A673 (cell line): Measurements from ENCODE around the gene GPX4. TPM values are rescaled to one million over a fixed set of nuclear protein-coding genes. Genes with fewer than 3 reads are reported as not detected.

ENCODE experiments used
- BruUV-seq: library from RNA; stranded (reverse); fragments of 400-500 nt; replicated peaks from 2 replicates; lab custom pipeline; 2021; lab: Mats Ljungman, UMichigan
- CTCF ChIA-PET: fragments of 300-600 bp; sonication (Branson Sonifier 250); formaldehyde crosslinking; loops from one replicate; lab custom pipeline; 2022; ENCODE audit warnings: antibody characterized with exemption; lab: Charles Lee
- POLR2A ChIA-PET: fragments of 300-600 bp; sonication (Branson Sonifier 250); formaldehyde crosslinking; loops from one replicate; lab custom pipeline; 2022; ENCODE audit warnings: antibody characterized with exemption; ENCODE audit not compliant: low non-redundant PET; lab: Charles Lee
- DNase-seq: peaks from one replicate; pipeline ENCODE4 v3.0.0-alpha.2; 2015; ENCODE audit warnings: low spot score
- H3K27ac ChIP-seq: fragments of 200-600 bp; sonication (generic); 2 replicates; pipeline ENCODE4 v1.5.1; 2016; ENCODE audit warnings: mixed run types, low read depth, mild to moderate bottlenecking, mixed read lengths, antibody characterized with exemption, low read length; ENCODE audit not compliant: poor library complexity, severe bottlenecking
- H3K27me3 ChIP-seq: fragments of 200-600 bp; sonication (generic); replicated peaks from 2 replicates; pipeline ENCODE4 v1.6.1; 2017; ENCODE audit warnings: mixed run types, low read depth, mild to moderate bottlenecking, mixed read lengths, antibody characterized with exemption, low read length; ENCODE audit not compliant: insufficient read depth, poor library complexity
- H3K36me3 ChIP-seq: fragments of 200-600 bp; sonication (generic); 2 replicates; pipeline ENCODE4 v1.6.1; 2016; ENCODE audit warnings: mixed run types, mild to moderate bottlenecking, mixed read lengths, antibody characterized with exemption, low read length; ENCODE audit not compliant: insufficient read depth, poor library complexity, severe bottlenecking
- H3K4me1 ChIP-seq: fragments of 200-600 bp; sonication (generic); 2 replicates; pipeline ENCODE4 v1.6.1; 2017; ENCODE audit warnings: mixed run types, mild to moderate bottlenecking, mixed read lengths, antibody characterized with exemption, low read length; ENCODE audit not compliant: insufficient read depth, poor library complexity, severe bottlenecking
- H3K4me3 ChIP-seq: fragments of 200-600 bp; sonication (generic); 2 replicates; pipeline ENCODE4 v1.5.1; 2016; ENCODE audit warnings: low read depth, mixed run types, mild to moderate bottlenecking, mixed read lengths, low read length; ENCODE audit not compliant: poor library complexity, severe bottlenecking
- H3K9me3 ChIP-seq: fragments of 200-600 bp; sonication (generic); 2 replicates; pipeline ENCODE4 v1.6.1; 2016; ENCODE audit warnings: mixed run types, low read depth, mild to moderate bottlenecking, mixed read lengths, antibody characterized with exemption, low read length; ENCODE audit not compliant: poor library complexity, severe bottlenecking
- CTCF ChIP-seq: fragments of 300-800, 200-600 bp; sonication (generic); conservative IDR thresholded peaks from 2 replicates; pipeline ENCODE4 v1.5.1; 2017; ENCODE audit warnings: low read depth, mild to moderate bottlenecking, antibody characterized with exemption, low read length, moderate library complexity, mixed read lengths
- EZH2 ChIP-seq: fragments of 200-600 bp; sonication (generic); IDR thresholded peaks from 2 replicates; pipeline ENCODE4 v1.6.1; 2017; ENCODE audit warnings: borderline replicate concordance, low read depth, mild to moderate bottlenecking, mixed read lengths, antibody characterized with exemption, low read length; ENCODE audit not compliant: poor library complexity, severe bottlenecking
- intact Hi-C: fragments of 100-400 bp; cut with micrococcal nuclease; formaldehyde crosslinking; loops from one replicate; pipeline ENCODE4 v1.10.0; 2022; ENCODE audit not compliant: unreplicated experiment
- total RNA-seq: library from RNA; stranded (reverse); gene quantifications from 2 replicates; pipeline ENCODE4 v1.2.3, GENCODE V29; 2021

GPX4 gene
- total RNA-seq, 1 experiment from 2014 or later = 368 TPM

- no peaks in the 10 kb centered on the region for H3K4me1 ChIP-seq
- DNase-seq = no peak
- ChIA-PET CTCF (no interaction called here), POLR2A (no interaction called here)
- no TSS peak for BruUV-seq
- intact Hi-C loops = no loop called here
- no peaks in the 10 kb centered on the region for H3K9me3 ChIP-seq
- no peak overlapping the region for H3K4me3 ChIP-seq
- H3K27ac ChIP-seq = no peak overlapping the region
- H3K27me3 ChIP-seq = no peaks in the 10 kb centered on the region
- TF ChIP-seq EZH2 (no peak), CTCF (no peak)
- H3K36me3 ChIP-seq = peaks cover 51% of the 10 kb centered on the region
These were observed 15.2 kb downstream of the GPX4 start for GRCh38 chr19:1118999-1119398.

GRCh38 chr19:1119475-1120217 lies 15.9 kb downstream of the GPX4 start:
- Histone ChIP-seq H3K9me3 (no peaks in the 10 kb centered on the region), H3K36me3 (peaks cover 50% of the 10 kb centered on the region), H3K27me3 (no peaks in the 10 kb centered on the region), H3K27ac (no peak overlapping the region), H3K4me3 (no peak overlapping the region), H3K4me1 (no peaks in the 10 kb centered on the region)
- DNase-seq = no peak
- ChIA-PET POLR2A (no interaction called here), CTCF (no interaction called here)
- TF ChIP-seq CTCF (no peak), EZH2 (no peak)
- no TSS peak for BruUV-seq
- intact Hi-C loops = no loop called here

GRCh38 chr19:1121395-1121794 lies 17.6 kb downstream of the GPX4 start:
- Histone ChIP-seq H3K4me1 (peaks cover 3% of the 10 kb centered on the region), H3K36me3 (peaks cover 48% of the 10 kb centered on the region), H3K4me3 (no peak overlapping the region), H3K9me3 (no peaks in the 10 kb centered on the region), H3K27ac (no peak overlapping the region), H3K27me3 (no peaks in the 10 kb centered on the region)
- ChIA-PET POLR2A (no interaction called here), CTCF (no interaction called here)
- no TSS peak for BruUV-seq
- intact Hi-C loops = no loop called here
- no peak for DNase-seq
- TF ChIP-seq EZH2 = no peak
- no peak for TF ChIP-seq CTCF
